Sciatic nerve (tissue), 2 donors: ENCODE measurements around the gene TSN. TPM values are rescaled to one million over a fixed set of nuclear protein-coding genes. Genes with fewer than 3 reads are reported as not detected.

ENCODE experiments used
- ATAC-seq: fragments of 200-7000 bp; cut with Tn5 transposase; one replicate; pipeline ENCODE4 v1.9.1; 2020; ENCODE audit warnings: mild to moderate bottlenecking, moderate library complexity
- DNase-seq: peaks from one replicate; pipeline ENCODE4 v3.0.0-alpha.2; 2020; ENCODE audit warnings: low spot score
- intact Hi-C: fragments of 100-400 bp; cut with DNase I; formaldehyde crosslinking; loops from one replicate; pipeline ENCODE4 v1.14.2; 2022
- total RNA-seq: library from RNA; stranded (reverse); fragmentation: NEBNext Ultra II Directional; extraction: Animal tissue kit (Norgen Biotek cat#: 25700); gene quantifications from one replicate; pipeline ENCODE4 v1.2.1, GENCODE V29; 2021
- donor health status: DM: no; HTN: no; CAD: no.
- donor health status: DM: no; HTN: no; CAD: no.

The TSN gene
- total RNA-seq, 1 donor from 2014 or later, result 53.0 TPM

- ATAC-seq, result peak; percentile 99
- DNase-seq, result peak; percentile 100
- intact Hi-C loops, result loop anchor here (10.0 kb wide), 1 partner anchor 212 kb away; no protein-coding TSS in a partner anchor
Measured at GRCh38 chr2:121736462-121737336, 18.8 kb upstream of the TSN start, which contains the start of gene NIFK. TSS of gene NIFK (minus strand) at chr2:121736875. CDS start at chr2:121736850, 25 bp downstream.

DNA sequence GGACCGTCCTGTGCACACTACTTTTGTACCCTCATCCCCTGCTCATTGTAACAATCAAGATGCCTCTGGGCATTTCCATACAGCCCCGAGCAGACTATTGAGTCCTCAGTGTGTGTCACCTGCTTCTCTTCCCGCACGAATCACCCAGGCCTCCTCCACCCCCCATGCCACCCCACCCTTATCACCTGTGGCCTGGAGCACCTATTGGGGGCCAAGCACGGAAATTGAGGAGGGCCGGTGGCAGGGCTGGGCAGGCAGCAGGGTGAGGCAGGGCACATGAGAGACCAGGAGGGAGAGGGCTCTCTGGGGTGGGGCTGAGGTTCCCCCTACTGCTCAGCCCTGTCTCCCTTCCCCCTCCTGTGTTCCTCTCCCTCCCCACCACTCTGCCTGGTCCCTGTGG, 14.5 kb upstream of the TSN start:
- ATAC-seq (no peak), DNase-seq (no peak)
- intact Hi-C loops, result no loop called here

- ATAC-seq (no peak), DNase-seq (no peak)
- intact Hi-C loops, result no loop called here
Measured at GRCh38 chr2:121741450-121741849, 14.0 kb upstream of the TSN start.

GRCh38 chr2:121746071-121746578, 9.3 kb upstream of the TSN start:
- ATAC-seq, result no peak
- intact Hi-C loops, result no loop called here

GRCh38 chr2:121748202-121748601, 7.2 kb upstream of the TSN start:
- ATAC-seq, result no peak
- DNase-seq, result no peak
- intact Hi-C loops, result no loop called here

More at GRCh38 chr2:121746071-121746578, 9.3 kb upstream of the TSN start:
- DNase-seq, result no peak

DNA sequence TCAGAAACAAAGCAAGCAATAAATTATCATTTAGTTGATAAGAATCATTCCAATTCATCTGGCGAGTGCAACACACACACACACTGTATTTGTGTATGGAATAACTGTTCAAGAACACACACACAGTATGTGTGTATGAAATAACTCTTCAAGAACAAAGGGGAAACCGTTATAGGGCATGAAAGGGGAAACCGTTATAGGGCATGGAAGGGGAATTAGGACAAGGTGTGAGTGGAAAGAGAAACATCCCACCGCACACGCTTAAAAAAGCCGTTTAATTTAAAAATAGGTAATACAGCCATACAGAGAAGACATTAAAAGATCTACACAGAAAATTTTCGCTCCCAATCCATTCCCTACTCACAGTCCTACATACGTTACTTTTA, 607 bp upstream of the TSN start:
- intact Hi-C loops, result no loop called here
- DNase-seq, result no peak
- peak; percentile 9 for ATAC-seq

- intact Hi-C loops, result no loop called here
- no peak for DNase-seq
- ATAC-seq, result no peak
Measured at GRCh38 chr2:121764681-121765228, 9.3 kb downstream of the TSN start.

- intact Hi-C loops, result no loop called here
- no peak for ATAC-seq
Measured at GRCh38 chr2:121766624-121767023, 11.2 kb downstream of the TSN start.

DNA sequence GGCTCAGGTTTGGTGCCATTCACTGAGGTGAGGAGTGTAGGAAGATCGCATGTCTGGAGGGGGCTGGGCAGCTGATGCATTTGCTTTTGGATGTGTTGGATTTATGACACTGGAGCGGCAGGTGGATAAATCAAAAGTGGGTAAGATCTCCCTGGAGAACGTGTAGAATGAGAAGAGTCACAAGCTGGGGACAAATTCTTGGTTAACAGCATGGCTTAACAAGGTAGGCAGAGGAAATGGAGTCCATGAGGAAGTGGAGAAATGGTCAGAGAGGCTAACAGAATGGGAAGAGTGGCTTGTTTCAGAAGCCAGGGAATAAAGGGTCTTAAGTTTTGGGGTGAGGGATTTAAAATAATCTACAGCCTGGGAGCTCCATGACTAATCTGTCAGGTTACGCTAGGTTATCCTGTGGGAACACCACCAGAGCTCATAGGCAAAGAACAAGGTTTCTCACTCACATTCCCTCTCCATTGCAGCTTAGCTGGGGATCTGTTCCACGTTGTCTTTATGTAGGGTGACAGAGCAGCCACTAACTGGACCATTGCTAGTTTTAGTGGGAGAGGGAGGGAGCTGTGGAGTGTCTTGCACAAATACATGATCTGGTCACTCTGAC, 12.8 kb downstream of the TSN start:
- intact Hi-C loops, result no loop called here
- DNase-seq (no peak), ATAC-seq (no peak)

More at GRCh38 chr2:121766624-121767023, 11.2 kb downstream of the TSN start:
- no peak for DNase-seq

DNA sequence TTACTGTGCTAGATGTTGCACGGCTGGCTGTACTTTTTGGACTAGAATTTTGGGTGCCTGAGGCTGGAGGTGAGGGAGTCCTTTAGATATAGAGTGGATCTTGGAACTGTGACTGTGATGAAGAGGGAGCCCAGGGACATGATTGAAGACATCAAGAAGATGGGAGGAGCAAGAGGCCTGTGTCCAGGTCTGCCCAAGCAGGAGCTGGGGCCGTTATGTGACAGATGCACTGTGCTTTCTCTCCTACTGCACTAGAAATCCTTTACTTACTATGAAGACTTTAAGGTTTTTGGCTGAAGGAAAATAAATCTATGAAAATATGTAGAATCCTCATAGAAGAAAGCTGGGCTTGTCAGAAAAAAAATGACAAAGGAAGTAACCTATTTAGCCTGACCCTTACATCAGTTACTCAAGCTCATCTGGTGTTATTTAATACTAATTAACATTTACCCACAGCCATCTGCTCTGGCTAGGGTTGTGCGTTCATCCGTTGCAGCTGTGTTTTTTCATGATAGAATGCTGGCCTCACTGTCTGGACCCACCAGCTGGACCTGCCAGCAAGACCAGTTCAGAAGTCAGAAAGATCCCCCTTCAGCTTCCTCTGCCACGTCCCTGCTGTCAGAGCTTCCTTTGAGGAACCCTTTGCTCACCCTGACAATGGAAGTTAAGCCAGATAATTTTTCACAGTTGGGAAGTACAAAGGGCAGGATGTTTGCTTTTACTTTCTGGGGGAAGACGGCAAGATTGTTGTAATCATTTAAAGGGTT, 16.7 kb downstream of the TSN start:
- DNase-seq (no peak), ATAC-seq (peak; percentile 57)
- intact Hi-C loops, result no loop called here

GRCh38 chr2:121774235-121774634, 18.8 kb downstream of the TSN start:
- intact Hi-C loops, result no loop called here
- DNase-seq (no peak), ATAC-seq (no peak)

DNA sequence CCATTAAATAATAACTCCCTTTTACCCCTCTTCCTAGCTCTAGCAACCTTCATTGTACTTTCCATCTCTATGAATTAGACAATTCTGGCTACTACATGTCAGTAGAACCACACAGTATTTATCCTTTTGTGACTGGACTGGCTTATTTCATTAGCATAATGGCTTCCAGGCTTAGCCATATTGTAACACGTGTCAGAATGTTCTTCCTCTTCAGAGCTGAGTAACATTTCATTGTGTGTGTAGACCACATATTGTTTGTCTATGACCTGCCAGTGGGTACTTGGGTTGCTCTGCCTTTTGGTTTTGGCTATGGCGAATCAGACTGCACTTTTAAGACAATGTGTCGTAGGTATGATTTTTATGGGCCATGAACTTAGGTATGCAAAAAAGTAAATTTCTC, 20.9 kb downstream of the TSN start:
- DNase-seq (no peak), ATAC-seq (no peak)
- intact Hi-C loops, result no loop called here

- ATAC-seq (no peak), DNase-seq (no peak)
- intact Hi-C loops, result no loop called here
Measured at GRCh38 chr2:121776885-121777698, 21.6 kb downstream of the TSN start.

DNA sequence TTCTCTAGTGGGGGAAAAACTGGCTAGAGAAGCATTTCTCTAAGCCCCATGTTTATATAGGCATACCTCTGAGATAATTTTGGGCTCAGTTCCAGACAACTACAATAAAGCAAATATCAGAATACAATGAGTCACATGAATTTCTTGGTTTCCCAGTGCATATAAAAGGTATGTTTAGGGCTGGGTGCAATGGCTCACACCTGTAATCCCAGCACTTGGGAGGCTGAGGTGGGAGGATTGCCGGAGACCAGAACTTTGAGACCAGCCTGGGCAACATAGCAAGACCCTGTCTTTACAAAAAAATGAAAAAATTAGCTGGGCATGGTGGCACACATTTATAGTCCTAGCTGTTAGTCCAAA, 22.2 kb downstream of the TSN start:
- no peak for DNase-seq
- intact Hi-C loops, result no loop called here
- ATAC-seq, result no peak

- no peak for ATAC-seq
- intact Hi-C loops, result no loop called here
- no peak for DNase-seq
Measured at GRCh38 chr2:121778741-121779487, 23.5 kb downstream of the TSN start.

GRCh38 chr2:121783180-121783579, 27.7 kb downstream of the TSN start:
- ATAC-seq (no peak), DNase-seq (no peak)
- intact Hi-C loops, result no loop called here

GRCh38 chr2:121788685-121789084, 33.2 kb downstream of the TSN start:
- intact Hi-C loops, result no loop called here
- DNase-seq, result no peak
- ATAC-seq, result no peak
